ENCODE data around the gene UNC5C. TPM values are rescaled to one million over a fixed set of nuclear protein-coding genes. Genes with fewer than 3 reads are reported as not detected.
A peak's percentile ranks its signal among the peaks of the same experiment; 100 is the strongest.

The UNC5C gene
- total and polyA plus RNA-seq, 2 of the 8 experiments (the other 6 are each of a cell fraction or from before 2014, with no cell fraction given): 0.30 to 1.3 TPM

DNA sequence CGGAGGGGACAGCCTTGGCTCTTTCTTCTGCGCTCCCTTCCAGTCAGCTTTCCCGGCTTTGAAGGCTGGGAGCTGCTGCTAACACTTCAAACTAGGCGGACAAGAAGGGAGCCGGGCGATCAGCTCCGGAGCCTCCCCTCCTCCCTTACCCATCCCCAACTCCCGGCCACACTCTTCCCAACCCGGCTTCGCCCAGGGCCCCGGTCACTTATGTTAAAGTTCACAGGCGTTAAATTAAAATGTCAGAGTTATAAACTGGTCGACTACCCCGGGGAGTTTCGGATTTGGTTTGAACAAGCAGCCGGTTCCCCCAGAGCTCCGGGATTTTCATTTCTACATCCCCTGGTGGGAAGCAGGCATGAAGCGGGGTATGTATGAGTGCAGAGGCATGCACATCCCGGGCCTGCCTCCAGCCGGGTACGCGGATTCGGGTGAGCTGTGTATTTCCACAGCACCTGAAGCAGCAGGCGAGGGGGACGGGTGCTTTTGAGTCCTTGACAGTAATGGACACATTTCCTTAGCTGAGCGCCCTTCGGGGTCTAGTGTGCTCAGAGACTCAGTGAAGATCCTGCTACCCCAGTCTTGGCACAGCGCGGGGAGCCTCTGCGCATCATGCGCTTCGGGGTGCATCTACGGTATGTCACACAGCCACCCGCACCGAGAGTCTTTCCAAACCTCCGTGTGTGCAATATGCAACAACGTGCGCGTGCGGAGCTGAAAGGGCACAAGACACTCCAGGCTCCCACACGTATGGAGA lies 880 bp downstream of the UNC5C start (continued):
- TF ChIP-seq SIN3A (conservative IDR thresholded peaks at IDR 0.05 in 1 of 2, IDR thresholded peaks at IDR 0.05 in 1 of 2; ENCODE audit: low read depth in 1 of 2, low read length in 2 of 2): 0 out of 4 replicates have a peak, but pooled peaks of 1 of the 2 experiments have one; percentile 14
- no peak for TF ChIP-seq TAF1 (IDR thresholded peaks at IDR 0.05; ENCODE audit: low read depth, low read length)
- TF ChIP-seq JUND (IDR thresholded peaks at IDR 0.05; ENCODE audit: low read length): no peak
